ENCODE results near the gene GSTA5. TPM values are rescaled to one million over a fixed set of nuclear protein-coding genes. Genes with fewer than 3 reads are reported as not detected.
A peak's percentile ranks its signal among the peaks of the same experiment; 100 is the strongest.
"Not testable (repeated sequence)": the region's sequence is repeated elsewhere in the genome, so short reads cannot be mapped to it uniquely, and the experiment has no call there.

The GSTA5 gene
- total RNA-seq, 6 experiments from 2014 or later: not detected

- Mint-ChIP-seq H3K36me3 (ENCODE audit: low read depth) (no peaks in the 10 kb centered on the region; the same call in 1 of the 2 replicates), H3K4me1 (ENCODE audit: low read depth) (peaks cover 10% of the 10 kb centered on the region), H3K9me3 (no peaks in the 10 kb centered on the region), H3K27me3 (ENCODE audit: insufficient read depth) (peaks cover 18% of the 10 kb centered on the region), H3K4me3 (no peak overlapping the region), H3K27ac (no peak overlapping the region)
- DNase-seq: no peak
- no peak for TF ChIP-seq CTCF (IDR thresholded peaks at IDR 0.05)
These were observed 32.0 kb downstream of the GSTA5 start for GRCh38 chr6:52808660-52809059.

GRCh38 chr6:52803668-52804255 lies 36.9 kb downstream of the GSTA5 start, which contains the start of gene GSTA1:
GSTA1 (minus strand) TSS chr6:52803816; CDS start chr6:52799267, 4,549 bp downstream.
- Mint-ChIP-seq H3K4me1 (ENCODE audit: low read depth) (peaks cover 19% of the 10 kb centered on the region), H3K27me3 (ENCODE audit: insufficient read depth) (peaks cover 14% of the 10 kb centered on the region)
- H3K4me3 Mint-ChIP-seq; H3K36me3 Mint-ChIP-seq (ENCODE audit: low read depth); H3K9me3 Mint-ChIP-seq; DNase-seq; H3K27ac Mint-ChIP-seq: not testable (repeated sequence)

- TF ChIP-seq CTCF (IDR thresholded peaks at IDR 0.05): no peak
- no peak for DNase-seq
- H3K4me1 Mint-ChIP-seq (ENCODE audit: low read depth): peaks cover 12% of the 10 kb centered on the region
- no peaks in the 10 kb centered on the region for H3K9me3 Mint-ChIP-seq
- no peak overlapping the region for H3K27ac Mint-ChIP-seq
- H3K4me3 Mint-ChIP-seq: no peak overlapping the region
- no peaks in the 10 kb centered on the region; the same call in 1 of the 2 replicates for H3K36me3 Mint-ChIP-seq (ENCODE audit: low read depth)
- H3K27me3 Mint-ChIP-seq (ENCODE audit: insufficient read depth): peaks cover 12% of the 10 kb centered on the region
These were observed 37.8 kb downstream of the GSTA5 start for GRCh38 chr6:52802806-52803205.

GRCh38 chr6:52801188-52801841 lies 39.3 kb downstream of the GSTA5 start:
- H3K4me1 Mint-ChIP-seq (ENCODE audit: low read depth): peaks cover 12% of the 10 kb centered on the region
- TF ChIP-seq CTCF (IDR thresholded peaks at IDR 0.05): no peak
- H3K27me3 Mint-ChIP-seq (ENCODE audit: insufficient read depth): peaks cover 9% of the 10 kb centered on the region; the same call in 1 of the 2 replicates
- H3K36me3 Mint-ChIP-seq (ENCODE audit: low read depth): no peaks in the 10 kb centered on the region; the same call in 1 of the 2 replicates
- DNase-seq: no peak
- no peak overlapping the region for H3K27ac Mint-ChIP-seq
- no peaks in the 10 kb centered on the region for H3K9me3 Mint-ChIP-seq
- no peak overlapping the region for H3K4me3 Mint-ChIP-seq

- not testable (repeated sequence) for H3K4me3 Mint-ChIP-seq; H3K27me3 Mint-ChIP-seq (ENCODE audit: insufficient read depth); H3K9me3 Mint-ChIP-seq; H3K36me3 Mint-ChIP-seq (ENCODE audit: low read depth)
- peak; percentile 63 for DNase-seq
- Mint-ChIP-seq H3K4me1 (ENCODE audit: low read depth) (peaks cover 19% of the 10 kb centered on the region), H3K27ac (peak overlapping the region; percentile 34; the same call in 1 of the 2 replicates)
These were observed 41.3 kb downstream of the GSTA5 start for GRCh38 chr6:52799272-52799671.

- H3K27ac Mint-ChIP-seq; H3K4me3 Mint-ChIP-seq; DNase-seq; H3K27me3 Mint-ChIP-seq (ENCODE audit: insufficient read depth): not testable (repeated sequence)
- H3K36me3 Mint-ChIP-seq (ENCODE audit: low read depth): peaks cover 13% of the 10 kb centered on the region
- peaks cover 15% of the 10 kb centered on the region for H3K9me3 Mint-ChIP-seq
- H3K4me1 Mint-ChIP-seq (ENCODE audit: low read depth): peaks cover 34% of the 10 kb centered on the region
These were observed 46.2 kb downstream of the GSTA5 start for GRCh38 chr6:52794366-52794765.

GRCh38 chr6:52790861-52791260 lies 49.8 kb downstream of the GSTA5 start:
- DNase-seq: no peak
- Mint-ChIP-seq H3K9me3 (peaks cover 15% of the 10 kb centered on the region), H3K27me3 (ENCODE audit: insufficient read depth) (no peaks in the 10 kb centered on the region; the same call in none of the 2 replicates), H3K4me3 (peak overlapping the region; percentile 52), H3K4me1 (ENCODE audit: low read depth) (peaks cover 43% of the 10 kb centered on the region), H3K36me3 (ENCODE audit: low read depth) (peaks cover 19% of the 10 kb centered on the region), H3K27ac (peak overlapping the region; percentile 84)
- TF ChIP-seq CTCF (IDR thresholded peaks at IDR 0.05): no peak

GRCh38 chr6:52789658-52790057 lies 51.0 kb downstream of the GSTA5 start:
- not testable (repeated sequence) for H3K27me3 Mint-ChIP-seq (ENCODE audit: insufficient read depth)
- H3K27ac Mint-ChIP-seq: peak overlapping the region; percentile 84
- DNase-seq: peak; percentile 81

More at GRCh38 chr6:52789658-52790057, 51.0 kb downstream of the GSTA5 start:
- H3K4me1 Mint-ChIP-seq (ENCODE audit: low read depth): peaks cover 40% of the 10 kb centered on the region
- peaks cover 19% of the 10 kb centered on the region for H3K36me3 Mint-ChIP-seq (ENCODE audit: low read depth)
- peaks cover 15% of the 10 kb centered on the region for H3K9me3 Mint-ChIP-seq
- peak overlapping the region; percentile 52 for H3K4me3 Mint-ChIP-seq
